Measurements from ENCODE around the gene PRSS57.

PRSS57 gene

GRCh38 chr19:641702-642101, 53.5 kb downstream of the PRSS57 start:
- Mint-ChIP-seq H3K27me3 (peaks cover 42% of the 10 kb centered on the region), H3K4me3 (no peak overlapping the region), H3K4me1 (ENCODE audit: low read depth) (peaks cover 13% of the 10 kb centered on the region), H3K27ac (no peak overlapping the region), H3K36me3 (ENCODE audit: low read depth) (peaks cover 33% of the 10 kb centered on the region), H3K9me3 (no peaks in the 10 kb centered on the region)
- intact Hi-C loops (cut with micrococcal nuclease) = no loop called here

GRCh38 chr19:640606-641189, 54.6 kb downstream of the PRSS57 start:
- Mint-ChIP-seq H3K9me3 (no peaks in the 10 kb centered on the region), H3K27me3 (peaks cover 43% of the 10 kb centered on the region), H3K4me1 (ENCODE audit: low read depth) (peaks cover 13% of the 10 kb centered on the region), H3K4me3 (no peak overlapping the region), H3K27ac (no peak overlapping the region), H3K36me3 (ENCODE audit: low read depth) (peaks cover 23% of the 10 kb centered on the region)
- intact Hi-C loops (cut with micrococcal nuclease) = no loop called here

- peak overlapping the region; percentile 65 for H3K4me3 Mint-ChIP-seq
- H3K9me3 Mint-ChIP-seq = no peaks in the 10 kb centered on the region
- H3K4me1 Mint-ChIP-seq (ENCODE audit: low read depth) = peaks cover 13% of the 10 kb centered on the region
- H3K27ac Mint-ChIP-seq = no peak overlapping the region
- intact Hi-C loops (cut with micrococcal nuclease) = no loop called here
- H3K36me3 Mint-ChIP-seq (ENCODE audit: low read depth) = peaks cover 17% of the 10 kb centered on the region
- peaks cover 45% of the 10 kb centered on the region for H3K27me3 Mint-ChIP-seq
Measured at GRCh38 chr19:640161-640558, 55.1 kb downstream of the PRSS57 start.

- H3K4me1 Mint-ChIP-seq (ENCODE audit: low read depth) = peaks cover 13% of the 10 kb centered on the region
- peak within 1 kb of the TSS; percentile 76 for H3K4me3 Mint-ChIP-seq
- no peaks in the 10 kb centered on the region for H3K9me3 Mint-ChIP-seq
- peaks cover 11% of the 10 kb centered on the region for H3K36me3 Mint-ChIP-seq (ENCODE audit: low read depth)
- intact Hi-C loops (cut with micrococcal nuclease) = no loop called here
- H3K27me3 Mint-ChIP-seq = peaks cover 45% of the 10 kb centered on the region
- peak within 1 kb of the TSS; percentile 69 for H3K27ac Mint-ChIP-seq
Measured at GRCh38 chr19:639253-640160, 55.7 kb downstream of the PRSS57 start, which contains the start of gene FGF22. TSS of gene FGF22 (plus strand) at chr19:639879. CDS start at chr19:639926, 47 bp downstream.

GRCh38 chr19:638906-639252, 56.4 kb downstream of the PRSS57 start:
- intact Hi-C loops (cut with micrococcal nuclease) = no loop called here
- no peaks in the 10 kb centered on the region for H3K9me3 Mint-ChIP-seq
- peaks cover 5% of the 10 kb centered on the region for H3K36me3 Mint-ChIP-seq (ENCODE audit: low read depth)
- no peak overlapping the region for H3K4me3 Mint-ChIP-seq
- H3K27me3 Mint-ChIP-seq = peaks cover 45% of the 10 kb centered on the region
- peaks cover 19% of the 10 kb centered on the region for H3K4me1 Mint-ChIP-seq (ENCODE audit: low read depth)
- peak overlapping the region; percentile 69 for H3K27ac Mint-ChIP-seq

Measured in dendritic cell treated with granulocyte-macrophage colony-stimulating factor and Interleukin-4, amounts not matched to agents 40 ng/mL and 50 ng/mL, for 4 days (primary cell).